Measurements from ENCODE around the gene GPS1. TPM values are rescaled to one million over a fixed set of nuclear protein-coding genes. Genes with fewer than 3 reads are reported as not detected.

Gene GPS1
- total RNA-seq, 1 donor from 2014 or later = 105 TPM

GRCh38 chr17:82022981-82023446, 28.7 kb upstream of the GPS1 start, which contains the start of gene LRRC45:
Gene LRRC45, plus strand, starts transcription at chr17:82023305. Its CDS starts 339 bp downstream, at chr17:82023644.
- Mint-ChIP-seq H3K9me3 (no peaks in the 10 kb centered on the region), H3K4me1 (peaks cover 22% of the 10 kb centered on the region), H3K36me3 (peaks cover 3% of the 10 kb centered on the region), H3K27me3 (ENCODE audit: low read depth) (no peaks in the 10 kb centered on the region), H3K27ac (peak within 1 kb of the TSS; percentile 25), H3K4me3 (peak within 1 kb of the TSS; percentile 76)
- peak; percentile 99 to 100 for DNase-seq (ENCODE audit: low spot score in 2 of 2, unreplicated experiment in 2 of 2)
- no peak for TF ChIP-seq CTCF (IDR thresholded peaks at IDR 0.05; ENCODE audit: unreplicated experiment)

GRCh38 chr17:82023447-82024241, 28.1 kb upstream of the GPS1 start:
- H3K27ac Mint-ChIP-seq = no peak overlapping the region
- peak overlapping the region; percentile 76 for H3K4me3 Mint-ChIP-seq
- H3K36me3 Mint-ChIP-seq = peaks cover 3% of the 10 kb centered on the region
- no peak for DNase-seq (ENCODE audit: low spot score in 2 of 2, unreplicated experiment in 2 of 2)
- TF ChIP-seq CTCF (IDR thresholded peaks at IDR 0.05; ENCODE audit: unreplicated experiment) = no peak
- H3K9me3 Mint-ChIP-seq = no peaks in the 10 kb centered on the region
- H3K4me1 Mint-ChIP-seq = peaks cover 20% of the 10 kb centered on the region
- H3K27me3 Mint-ChIP-seq (ENCODE audit: low read depth) = no peaks in the 10 kb centered on the region

GRCh38 chr17:82024859-82025258, 26.8 kb upstream of the GPS1 start:
- no peak for DNase-seq (ENCODE audit: low spot score in 2 of 2, unreplicated experiment in 2 of 2)
- H3K4me3 Mint-ChIP-seq = no peak overlapping the region
- H3K36me3 Mint-ChIP-seq = peaks cover 3% of the 10 kb centered on the region
- no peak for TF ChIP-seq CTCF (IDR thresholded peaks at IDR 0.05; ENCODE audit: unreplicated experiment)
- no peak overlapping the region for H3K27ac Mint-ChIP-seq
- H3K9me3 Mint-ChIP-seq = no peaks in the 10 kb centered on the region
- peaks cover 18% of the 10 kb centered on the region for H3K4me1 Mint-ChIP-seq
- no peaks in the 10 kb centered on the region for H3K27me3 Mint-ChIP-seq (ENCODE audit: low read depth)

- Mint-ChIP-seq H3K4me3 (no peak overlapping the region), H3K9me3 (no peaks in the 10 kb centered on the region), H3K27me3 (ENCODE audit: low read depth) (no peaks in the 10 kb centered on the region), H3K27ac (no peak overlapping the region), H3K4me1 (peaks cover 21% of the 10 kb centered on the region), H3K36me3 (peaks cover 3% of the 10 kb centered on the region)
- no peak for TF ChIP-seq CTCF (IDR thresholded peaks at IDR 0.05; ENCODE audit: unreplicated experiment)
- DNase-seq (ENCODE audit: low spot score in 2 of 2, unreplicated experiment in 2 of 2) = no peak
Measured at GRCh38 chr17:82025401-82026107, 26.1 kb upstream of the GPS1 start.

- Mint-ChIP-seq H3K27me3 (ENCODE audit: low read depth) (no peaks in the 10 kb centered on the region), H3K4me1 (peaks cover 17% of the 10 kb centered on the region), H3K9me3 (no peaks in the 10 kb centered on the region), H3K36me3 (peaks cover 3% of the 10 kb centered on the region), H3K4me3 (no peak overlapping the region), H3K27ac (no peak overlapping the region)
- DNase-seq (ENCODE audit: low spot score in 2 of 2, unreplicated experiment in 2 of 2) = no peak
- TF ChIP-seq CTCF (IDR thresholded peaks at IDR 0.05; ENCODE audit: unreplicated experiment) = no peak
Measured at GRCh38 chr17:82028246-82028645, 23.5 kb upstream of the GPS1 start.
